Fibroblast of the aortic adventitia (primary cell): ENCODE results near the gene DLG5. TPM values are rescaled to one million over a fixed set of nuclear protein-coding genes. Genes with fewer than 3 reads are reported as not detected.

Experiments
- DNase-seq: peaks from one replicate; pipeline ENCODE4 v3.0.0-alpha.2; 2010; ENCODE audit warnings: low read depth
- H3K4me3 ChIP-seq: 2 replicates; pipeline ENCODE4 v1.5.1; 2011; ENCODE audit warnings: low read depth, mild to moderate bottlenecking, control low read depth, low read length, moderate library complexity
- CTCF ChIP-seq: IDR thresholded peaks from 2 replicates; pipeline ENCODE4 v1.5.1; 2011; ENCODE audit warnings: mild to moderate bottlenecking, low read length, control low read depth, inconsistent platforms; ENCODE audit not compliant: insufficient read depth
- total RNA-seq: library from RNA; depleted of rRNA; stranded (reverse); fragments of >200 nt; gene quantifications from 2 replicates; pipeline ENCODE4 v1.2.3, GENCODE V29; 2012; ENCODE audit warnings: low replicate concordance

DLG5 gene
- total RNA-seq, 1 donor, result 42.7 TPM

DNA sequence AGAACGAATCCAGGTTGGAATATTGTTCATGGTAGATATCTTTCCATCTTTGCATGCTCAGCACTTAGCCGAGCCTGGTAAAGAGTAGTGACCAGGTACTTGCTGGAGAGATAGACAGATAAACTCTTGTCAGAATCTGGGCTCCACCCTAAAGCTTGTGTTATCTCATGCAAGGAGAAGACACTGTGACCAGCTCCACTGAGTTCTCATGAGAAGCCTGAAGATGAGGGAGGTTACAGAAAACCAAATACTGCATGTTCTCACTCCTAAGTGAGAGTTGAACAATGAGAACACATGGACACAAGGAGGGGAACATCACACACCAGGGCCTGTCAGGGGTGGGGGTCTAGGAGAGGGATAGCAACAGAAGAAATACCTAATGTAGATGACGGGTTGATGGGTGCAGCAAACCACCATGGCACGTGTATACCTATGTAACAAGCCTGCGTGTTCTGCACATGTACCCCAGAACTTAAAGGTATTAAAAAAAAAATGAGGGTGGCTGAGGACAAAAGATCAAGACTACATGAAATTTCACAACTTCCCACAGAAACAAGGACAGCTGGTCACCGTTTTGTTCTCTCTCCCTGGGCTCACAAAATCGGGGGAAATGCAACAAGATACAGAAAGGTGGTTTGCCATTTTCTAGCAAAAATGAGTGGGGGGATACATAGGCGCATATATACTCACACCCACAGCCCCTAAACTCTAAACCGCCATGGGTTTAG is 17.4 kb downstream of the DLG5 start:
- H3K4me3 ChIP-seq, result no peak overlapping the region
- TF ChIP-seq CTCF, result no peak
- DNase-seq, result no peak

GRCh38 chr10:77907900-77908717 is 18.4 kb downstream of the DLG5 start:
- no peak overlapping the region for H3K4me3 ChIP-seq
- no peak for DNase-seq
- no peak for TF ChIP-seq CTCF

DNA sequence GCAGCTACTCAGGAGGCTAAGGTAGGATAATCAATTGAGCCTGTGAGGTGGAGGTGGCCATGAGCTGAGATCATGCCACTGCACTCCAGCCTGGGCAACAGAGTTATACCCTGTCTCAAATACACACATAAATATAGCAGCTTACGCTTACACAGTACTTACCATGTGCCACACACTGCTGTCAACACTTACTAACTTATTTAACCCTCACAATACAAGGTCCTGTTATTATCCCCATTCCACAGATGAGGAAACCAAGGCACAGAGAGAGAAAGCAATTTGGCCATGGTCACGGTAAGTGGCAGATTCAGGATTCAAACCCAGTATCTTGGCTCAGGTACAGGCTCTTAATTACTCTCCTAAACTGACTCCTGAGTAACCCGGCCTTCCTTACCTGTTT is 19.1 kb downstream of the DLG5 start:
- no peak for TF ChIP-seq CTCF
- no peak for DNase-seq
- H3K4me3 ChIP-seq, result no peak overlapping the region

DNA sequence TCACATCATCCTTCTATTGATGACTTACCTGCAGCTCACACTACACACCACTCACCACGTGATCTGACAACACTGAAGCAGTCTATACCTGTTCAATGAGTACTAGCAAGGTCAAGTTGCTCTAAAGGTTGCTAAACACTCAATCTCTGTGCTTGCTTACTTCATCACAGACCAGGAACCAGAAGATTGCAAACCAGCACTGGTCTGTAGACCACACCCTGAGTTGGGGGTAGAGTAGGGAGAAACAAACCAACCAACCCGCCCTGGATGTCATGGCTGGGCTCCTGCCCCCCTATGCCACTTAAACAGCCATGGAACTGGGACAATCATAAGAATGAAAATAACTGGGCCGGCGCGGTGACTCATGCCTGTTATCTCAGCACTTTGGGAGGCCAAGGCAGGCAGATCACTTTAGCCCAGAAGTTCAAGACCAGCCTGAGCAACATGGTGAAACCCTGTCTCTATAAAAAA is 19.6 kb downstream of the DLG5 start:
- TF ChIP-seq CTCF, result no peak
- no peak for DNase-seq
- H3K4me3 ChIP-seq, result no peak overlapping the region

DNA sequence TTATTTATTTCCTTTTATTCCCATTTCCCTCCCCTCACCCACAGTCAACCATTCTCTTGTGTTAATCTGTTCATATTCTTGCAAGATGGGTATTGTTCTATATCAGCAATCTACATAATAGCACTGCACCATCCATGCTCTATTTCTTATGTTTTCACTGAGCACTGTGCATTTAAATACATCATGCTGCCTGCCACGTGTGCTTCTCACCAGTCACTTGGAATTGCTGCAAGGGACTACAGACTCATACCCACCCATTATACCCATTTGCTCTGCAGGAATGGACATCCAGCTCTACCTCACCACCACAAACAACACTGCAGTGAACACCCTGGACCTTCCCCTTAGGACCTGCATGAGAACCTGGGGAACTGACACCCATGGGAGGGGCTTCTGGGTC is 20.8 kb downstream of the DLG5 start:
- no peak for DNase-seq
- no peak overlapping the region for H3K4me3 ChIP-seq
- TF ChIP-seq CTCF, result no peak

DNA sequence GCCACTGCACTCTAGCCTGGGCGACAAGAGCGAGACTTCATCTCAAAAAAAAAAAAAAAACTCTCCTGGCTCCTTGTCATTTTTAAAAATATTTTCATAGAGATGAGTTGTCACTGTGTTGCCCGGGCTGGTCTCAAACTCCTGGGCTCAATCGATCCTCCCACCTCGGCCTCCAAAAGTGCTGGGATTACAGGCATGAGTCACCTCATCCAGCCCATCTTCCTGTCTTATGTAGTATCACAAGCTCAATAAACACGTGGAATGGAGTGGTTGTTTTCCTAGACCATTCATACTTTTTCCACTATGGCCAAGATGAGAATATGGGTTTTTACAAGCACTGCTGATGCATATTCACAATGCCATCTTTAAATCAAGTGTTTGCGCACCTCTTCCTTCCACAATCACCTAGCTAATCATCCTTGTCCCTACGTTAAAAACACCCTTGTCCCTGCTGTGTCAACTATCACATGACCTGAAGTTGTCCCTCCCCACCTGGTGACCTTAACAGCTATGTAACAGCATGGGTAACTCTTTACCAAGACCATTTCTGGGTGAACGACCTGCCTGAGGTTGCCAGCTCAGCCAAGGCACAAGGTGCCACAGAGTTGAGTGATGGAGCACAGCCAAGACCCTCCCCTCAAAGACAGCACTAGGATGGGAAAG is 21.3 kb downstream of the DLG5 start:
- H3K4me3 ChIP-seq, result no peak overlapping the region
- no peak for TF ChIP-seq CTCF
- no peak for DNase-seq
